Stimulated activated CD8-positive, alpha-beta memory T cell treated with anti-CD3 and anti-CD28 coated beads, Interleukin-12 subunit alpha, Interleukin-12 subunit beta, amount 100 ng/mL, for 24 hours (primary cell): Measurements from ENCODE around the gene RPL3.

Experiments used
- DNase-seq: peaks from one replicate; pipeline ENCODE4 v3.0.0-alpha.2; 2020; ENCODE audit errors: extremely low read depth

RPL3 gene

GRCh38 chr22:39282645-39283321 is 36.6 kb downstream of the RPL3 start:
- no peak for DNase-seq

- DNase-seq = no peak
These were observed 38.3 kb downstream of the RPL3 start for GRCh38 chr22:39281126-39281525.

- no peak for DNase-seq
These were observed 39.2 kb downstream of the RPL3 start for GRCh38 chr22:39280250-39280649.

- DNase-seq = no peak
These were observed 40.1 kb downstream of the RPL3 start for GRCh38 chr22:39279170-39279850.

- no peak for DNase-seq
These were observed 41.4 kb downstream of the RPL3 start for GRCh38 chr22:39278040-39278439.

GRCh38 chr22:39277142-39277607 is 42.2 kb downstream of the RPL3 start:
- DNase-seq = no peak

- DNase-seq = no peak
These were observed 42.8 kb downstream of the RPL3 start for GRCh38 chr22:39276440-39277141.

- no peak for DNase-seq
These were observed 43.5 kb downstream of the RPL3 start for GRCh38 chr22:39275814-39276439.

- DNase-seq = no peak
These were observed 45.2 kb downstream of the RPL3 start for GRCh38 chr22:39273950-39274887.

- DNase-seq = no peak
These were observed 48.6 kb downstream of the RPL3 start for GRCh38 chr22:39270792-39271191.

- no peak for DNase-seq
These were observed 49.1 kb downstream of the RPL3 start for GRCh38 chr22:39270280-39270679.

GRCh38 chr22:39269095-39269790 is 50.2 kb downstream of the RPL3 start:
- no peak for DNase-seq

GRCh38 chr22:39268645-39269044 is 50.8 kb downstream of the RPL3 start:
- no peak for DNase-seq

GRCh38 chr22:39267974-39268373 is 51.4 kb downstream of the RPL3 start:
- no peak for DNase-seq

- no peak for DNase-seq
These were observed 52.9 kb downstream of the RPL3 start for GRCh38 chr22:39266398-39267030.

- no peak for DNase-seq
These were observed 54.1 kb downstream of the RPL3 start for GRCh38 chr22:39265143-39265886.

GRCh38 chr22:39264349-39265038 is 54.9 kb downstream of the RPL3 start:
- no peak for DNase-seq

GRCh38 chr22:39263626-39264348 is 55.6 kb downstream of the RPL3 start:
- DNase-seq = no peak
